Stimulated activated CD8-positive, alpha-beta memory T cell treated with anti-CD3 and anti-CD28 coated beads, Interleukin-2, amount 100 ng/mL, for 1 hour (primary cell): ENCODE results near the gene PRR14L.
"Not testable (repeated sequence)": the region's sequence is repeated elsewhere in the genome, so short reads cannot be mapped to it uniquely, and the experiment has no call there.

Experiments
- DNase-seq, 2 donors: peaks; one replicate each; pipeline ENCODE4 v3.0.0-alpha.2; 2020; ENCODE audit warnings: low read depth in 2 of 2

PRR14L gene

GRCh38 chr22:31749636-31750364, at the start of gene PRR14L:
TSS of gene PRR14L (minus strand) at chr22:31750132. CDS start at chr22:31738860, 11,272 bp downstream.
- peak; percentile 99 for DNase-seq

- not testable (repeated sequence) for DNase-seq
Measured at GRCh38 chr22:31799358-31799757, 49.4 kb upstream of the PRR14L start.

- DNase-seq = no peak
Measured at GRCh38 chr22:31790240-31790639, 40.3 kb upstream of the PRR14L start.

- DNase-seq = no peak
Measured at GRCh38 chr22:31789803-31790202, 39.9 kb upstream of the PRR14L start.

- no peak for DNase-seq
Measured at GRCh38 chr22:31776231-31776630, 26.3 kb upstream of the PRR14L start.

GRCh38 chr22:31773416-31773815, 23.5 kb upstream of the PRR14L start:
- DNase-seq = no peak

GRCh38 chr22:31768422-31769059, 18.6 kb upstream of the PRR14L start:
- no peak for DNase-seq

- no peak for DNase-seq
Measured at GRCh38 chr22:31764785-31765184, 14.9 kb upstream of the PRR14L start.

GRCh38 chr22:31758860-31759259, 8.9 kb upstream of the PRR14L start:
- DNase-seq = not testable (repeated sequence)

GRCh38 chr22:31757265-31757664, 7.3 kb upstream of the PRR14L start:
- DNase-seq = no peak

- DNase-seq = no peak
Measured at GRCh38 chr22:31754813-31755212, 4.9 kb upstream of the PRR14L start.

GRCh38 chr22:31753634-31754501, 3.9 kb upstream of the PRR14L start, which contains the start of gene DEPDC5:
TSS of gene DEPDC5 (plus strand) at chr22:31754019. CDS start at chr22:31754922, 903 bp downstream.
- peak; percentile 92 to 93 for DNase-seq

GRCh38 chr22:31753005-31753633, 3.2 kb upstream of the PRR14L start:
- DNase-seq = no peak

GRCh38 chr22:31752096-31752847, 2.3 kb upstream of the PRR14L start:
- DNase-seq = no peak

GRCh38 chr22:31750365-31751284, 693 bp upstream of the PRR14L start:
- DNase-seq = no peak

GRCh38 chr22:31748490-31748889, 1.4 kb downstream of the PRR14L start:
- DNase-seq = no peak

GRCh38 chr22:31747441-31747840, 2.5 kb downstream of the PRR14L start:
- no peak for DNase-seq

GRCh38 chr22:31743871-31744270, 6.1 kb downstream of the PRR14L start:
- DNase-seq = no peak

GRCh38 chr22:31742682-31743081, 7.2 kb downstream of the PRR14L start:
- no peak for DNase-seq

- no peak for DNase-seq
Measured at GRCh38 chr22:31742115-31742514, 7.8 kb downstream of the PRR14L start.
